SK-N-SH (cell line): Measurements from ENCODE around the gene EME2. TPM values are rescaled to one million over a fixed set of nuclear protein-coding genes. Genes with fewer than 3 reads are reported as not detected.

Experiments
- CTCF ChIA-PET: fragments of 300-600, 350-600 bp; formaldehyde crosslinking; extraction: SDS; loops from one replicate; lab custom pipeline; 2021; lab: Yijun Ruan, JAX
- POLR2A ChIA-PET: fragments of 350-600 bp; sonication (Branson Sonifier 250); formaldehyde crosslinking; extraction: SDS; loops from one replicate; lab custom pipeline; 2020; ENCODE audit warnings: antibody characterized with exemption, inconsistent platforms; lab: Yijun Ruan, JAX
- DNase-seq: peaks from one replicate; pipeline ENCODE4 v3.0.0; 2012
- H2AFZ ChIP-seq: fragments of 200-600 bp; sonication (generic); 2 replicates; pipeline ENCODE4 v1.8.1; 2016; ENCODE audit warnings: antibody characterized with exemption, mild to moderate bottlenecking, low read depth
- H3F3A ChIP-seq: fragments of 200-600 bp; sonication (generic); replicated peaks from 2 replicates; pipeline ENCODE3; 2016; ENCODE audit warnings: antibody characterized with exemption, mild to moderate bottlenecking; ENCODE audit not compliant: insufficient read depth
- H3K27ac ChIP-seq, 2 experiments: fragments of 200-500 bp in 1 of 2; fragments of 200-600 bp in 1 of 2; sonication (Bioruptor generic) in 1 of 2; sonication (generic), shearing (Covaris generic) in 1 of 2; 2 replicates each; pipeline versions ENCODE4 v1.5.1 to v1.6.1; 2014 to 2016; ENCODE audit warnings: low read depth in 2 of 2, inconsistent platforms in 1 of 2, low read length in 1 of 2, mild to moderate bottlenecking in 1 of 2, mixed read lengths in 1 of 2
- H3K27me3 ChIP-seq: fragments of 200-600 bp; sonication (generic), shearing (Covaris generic); 2 replicates; pipeline ENCODE4 v1.6.1; 2016; ENCODE audit warnings: mixed run types; ENCODE audit not compliant: insufficient read depth
- H3K36me3 ChIP-seq, 2 experiments: fragments of 200-500 bp in 1 of 2; fragments of 200-600 bp in 1 of 2; sonication (Bioruptor generic) in 1 of 2; sonication (generic) in 1 of 2; replicated peaks in 1 of 2; 2 replicates each; pipeline versions ENCODE3 to v1.5.1; 2014 to 2016; ENCODE audit warnings: low read length in 1 of 2, mild to moderate bottlenecking in 1 of 2; ENCODE audit not compliant: insufficient read depth in 2 of 2, control insufficient read depth in 1 of 2
- H3K4me1 ChIP-seq, 2 experiments: fragments of 200-500 bp in 1 of 2; fragments of 200-600 bp in 1 of 2; sonication (Bioruptor generic) in 1 of 2; sonication (generic), shearing (Covaris generic) in 1 of 2; 2 replicates each; pipeline versions ENCODE4 v1.5.1 to v1.6.1; 2014 to 2016; ENCODE audit warnings: low read depth in 1 of 2, low read length in 1 of 2, mixed run types in 1 of 2; ENCODE audit not compliant: insufficient read depth in 2 of 2, control insufficient read depth in 1 of 2
- H3K4me2 ChIP-seq: fragments of 200-600 bp; sonication (generic), shearing (Covaris generic); 2 replicates; pipeline ENCODE4 v1.6.1; 2017; ENCODE audit warnings: mixed run types
- H3K4me3 ChIP-seq, 2 experiments: fragments of 200-500 bp in 1 of 2; fragments of 200-600 bp in 1 of 2; sonication (Bioruptor generic) in 1 of 2; sonication (generic), shearing (Covaris generic) in 1 of 2; 2 replicates each; pipeline versions ENCODE4 v1.5.1 to v1.8.1; 2014 to 2016; ENCODE audit warnings: low read depth in 2 of 2, inconsistent platforms in 1 of 2, low read length in 1 of 2, mild to moderate bottlenecking in 1 of 2, mixed read lengths in 1 of 2, moderate library complexity in 1 of 2
- H3K79me2 ChIP-seq: fragments of 200-600 bp; sonication (generic); 2 replicates; pipeline ENCODE4 v1.8.1; 2017; ENCODE audit warnings: mild to moderate bottlenecking; ENCODE audit not compliant: insufficient read depth
- H3K9ac ChIP-seq: fragments of 200-600 bp; sonication (generic); 2 replicates; pipeline ENCODE4 v1.6.1; 2017; ENCODE audit warnings: mixed run types
- H3K9me2 ChIP-seq: fragments of 200-600 bp; sonication (generic); 2 replicates; pipeline ENCODE4 v1.6.1; 2017; ENCODE audit warnings: mixed run types
- H3K9me3 ChIP-seq: fragments of 200-600 bp; sonication (generic); 2 replicates; pipeline ENCODE4 v1.6.1; 2017; ENCODE audit warnings: mixed run types, mild to moderate bottlenecking, moderate library complexity
- H4K20me1 ChIP-seq: fragments of 200-600 bp; sonication (generic); 2 replicates; pipeline ENCODE4 v1.6.1; 2017; ENCODE audit warnings: mild to moderate bottlenecking, mixed run types; ENCODE audit not compliant: insufficient read depth
- CHD2 ChIP-seq: fragments of 150-350 bp; IDR thresholded peaks from 2 replicates; pipeline ENCODE4 v1.6.1; 2018; ENCODE audit warnings: low read length; ENCODE audit not compliant: partially characterized antibody
- EP300 ChIP-seq, 2 experiments: IDR thresholded peaks; 2 replicates each; pipeline versions ENCODE4 v1.4.0 to v1.6.1; 2012; ENCODE audit warnings: borderline replicate concordance in 1 of 2, low read depth in 1 of 2, low read length in 1 of 2
- GABPA ChIP-seq: IDR thresholded peaks from 2 replicates; pipeline ENCODE4 v1.4.0; 2012; ENCODE audit warnings: low read depth, mild to moderate bottlenecking
- POLR2AphosphoS5 ChIP-seq: IDR thresholded peaks from 2 replicates; pipeline ENCODE4 v1.6.1; 2012; ENCODE audit warnings: low read depth, low read length
- TEAD4 ChIP-seq: IDR thresholded peaks from 2 replicates; pipeline ENCODE4 v1.4.0; 2012; ENCODE audit warnings: mild to moderate bottlenecking, borderline replicate concordance; ENCODE audit not compliant: insufficient read depth
- whole genome bisulfite sequencing: methylation state at CpG from one replicate; pipeline ENCODE4 v1.1.6; 2017; ENCODE audit warnings: low lambda C conversion rate; 5-methylcytosine and 5-hydroxymethylcytosine counted together
- polyA plus RNA-seq, 3 experiments: library from polyadenylated mRNA; depleted of rRNA; stranded (reverse); fragments of >200 nt; gene quantifications; 2 replicates each; pipeline ENCODE4 v1.2.3, GENCODE V29; 2012
- TF ChIP-seq, protein P1 (sequence below): fragments of 200-600 bp; sonication (generic); IDR thresholded peaks from 2 replicates; pipeline ENCODE4 v1.6.1; 2017; ENCODE audit warnings: antibody characterized with exemption, mild to moderate bottlenecking, moderate library complexity
- TF ChIP-seq, protein P2 (sequence below): IDR thresholded peaks from 2 replicates; pipeline ENCODE4; 2012

Gene EME2
- polyA plus RNA-seq, 1 of the 3 experiments (the other 2 are of a cell fraction) = 10.1 TPM

DNA sequence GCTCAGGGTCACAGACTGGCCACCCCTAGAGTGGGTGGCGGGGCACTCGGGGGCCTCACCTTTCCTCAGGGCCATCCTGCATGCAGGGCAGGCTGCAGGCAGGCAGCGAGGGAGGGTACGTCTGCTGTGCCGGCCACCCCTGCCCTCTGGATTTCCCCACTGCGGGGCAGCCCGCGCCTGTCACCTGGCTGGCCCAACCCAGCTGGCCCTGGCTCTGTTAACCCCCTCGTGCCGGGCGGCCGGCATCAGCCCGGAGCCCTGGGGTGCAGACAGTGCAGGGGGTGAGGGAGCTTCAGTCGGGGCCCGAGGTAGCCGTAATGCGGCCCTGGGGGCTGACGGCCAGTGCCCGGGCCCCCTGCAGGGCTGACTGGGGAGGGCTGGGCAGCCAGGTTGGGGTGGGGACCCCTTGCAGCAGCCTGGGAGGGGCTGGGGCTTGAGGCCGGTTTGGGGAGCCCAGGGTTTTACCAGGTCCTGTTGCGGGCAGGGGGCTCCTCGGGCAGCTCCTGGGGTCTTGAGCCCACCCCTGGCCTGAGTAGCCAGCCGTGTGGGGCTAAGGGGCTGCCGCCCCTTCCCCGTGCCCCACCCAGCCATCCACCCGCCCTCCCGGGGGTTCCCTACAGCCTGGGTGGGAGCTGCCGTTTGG, 21.1 kb downstream of the EME2 start, which contains the start of gene IGFALS:
IGFALS (minus strand) TSS at position 128 of the 643 bp plus-strand sequence; CDS start at position 75, 53 bp downstream.
- H4K20me1 ChIP-seq = no peaks in the 10 kb centered on the region
- no peaks in the 10 kb centered on the region for H3F3A ChIP-seq
- no peak within 1 kb of the TSS for H2AFZ ChIP-seq
- no peak for DNase-seq
- POLR2A ChIA-PET = no interaction called here
- CTCF ChIA-PET = interaction anchor here (1.4 kb wide), 1 partner anchor 10 kb away, joined by 5 read pairs; no protein-coding TSS in a partner anchor
- H3K27ac ChIP-seq = no peak within 1 kb of the TSS; a peak in 1 of 4 replicates
- WGBS = 86% methylated on average over 8 of the region's 28 CpGs
- no peaks in the 10 kb centered on the region; a peak in 1 of 4 replicates for H3K4me1 ChIP-seq
- peaks cover 0 to 22% of the 10 kb centered on the region in 2 experiments for H3K36me3 ChIP-seq
- H3K4me2 ChIP-seq = no peak within 1 kb of the TSS
- H3K27me3 ChIP-seq = no peaks in the 10 kb centered on the region
- H3K9me2 ChIP-seq = no peaks in the 10 kb centered on the region
- TF ChIP-seq CHD2 (no peak), TEAD4 (no peak)
- H3K9me3 ChIP-seq = no peaks in the 10 kb centered on the region
- no peaks in the 10 kb centered on the region for H3K79me2 ChIP-seq
- H3K9ac ChIP-seq = no peak within 1 kb of the TSS
- no peak within 1 kb of the TSS for H3K4me3 ChIP-seq

DNA sequence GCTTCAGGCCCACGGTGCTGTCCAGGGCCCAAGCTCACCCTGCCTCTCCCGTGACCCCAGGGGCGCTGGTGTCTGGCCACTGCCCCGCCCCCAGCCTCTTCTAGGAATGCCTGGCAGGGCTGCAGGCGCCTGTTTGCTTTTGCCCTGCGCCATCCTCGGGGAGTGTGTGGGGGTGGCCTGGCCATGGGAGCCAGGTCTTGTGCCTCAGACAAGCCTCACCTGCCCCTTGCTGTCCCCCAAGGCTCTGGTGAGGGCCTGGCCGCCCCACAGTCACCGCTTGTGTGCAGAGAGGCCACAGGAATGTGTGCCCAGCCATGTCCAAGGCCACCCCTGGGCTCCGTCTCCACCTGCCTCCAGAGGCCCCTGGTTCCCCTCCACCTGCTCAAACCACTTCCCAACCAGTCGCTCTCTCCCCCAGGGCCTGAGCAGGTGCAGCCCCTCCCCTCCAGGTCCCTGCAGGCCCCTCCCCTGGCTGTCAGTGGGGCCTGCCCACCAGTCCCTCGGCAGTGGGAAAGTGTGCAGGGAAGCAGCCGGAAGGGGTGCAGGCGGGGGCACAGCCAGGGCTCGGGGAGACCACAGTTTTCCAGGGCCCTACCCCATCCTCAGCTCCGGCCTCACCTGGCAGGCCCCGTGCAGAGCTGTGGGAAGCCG, 21.7 kb downstream of the EME2 start:
- Histone ChIP-seq H3K9ac (no peak overlapping the region), H3F3A (no peaks in the 10 kb centered on the region), H3K36me3 (peaks cover 0 to 16% of the 10 kb centered on the region in 2 experiments), H4K20me1 (no peaks in the 10 kb centered on the region), H3K4me1 (no peaks in the 10 kb centered on the region; a peak in 1 of 4 replicates), H2AFZ (no peak overlapping the region), H3K4me3 (no peak overlapping the region), H3K9me2 (no peaks in the 10 kb centered on the region), H3K27me3 (no peaks in the 10 kb centered on the region), H3K27ac (no peak overlapping the region; a peak in 1 of 4 replicates), H3K4me2 (no peak overlapping the region), H3K79me2 (no peaks in the 10 kb centered on the region), H3K9me3 (no peaks in the 10 kb centered on the region)
- ChIA-PET CTCF (no interaction called here), POLR2A (interaction anchor here (0.7 kb wide), 1 partner anchor 51 kb away, joined by 3 read pairs; no protein-coding TSS in a partner anchor)
- TF ChIP-seq GABPA = no peak
- TF ChIP-seq, protein P1, sequence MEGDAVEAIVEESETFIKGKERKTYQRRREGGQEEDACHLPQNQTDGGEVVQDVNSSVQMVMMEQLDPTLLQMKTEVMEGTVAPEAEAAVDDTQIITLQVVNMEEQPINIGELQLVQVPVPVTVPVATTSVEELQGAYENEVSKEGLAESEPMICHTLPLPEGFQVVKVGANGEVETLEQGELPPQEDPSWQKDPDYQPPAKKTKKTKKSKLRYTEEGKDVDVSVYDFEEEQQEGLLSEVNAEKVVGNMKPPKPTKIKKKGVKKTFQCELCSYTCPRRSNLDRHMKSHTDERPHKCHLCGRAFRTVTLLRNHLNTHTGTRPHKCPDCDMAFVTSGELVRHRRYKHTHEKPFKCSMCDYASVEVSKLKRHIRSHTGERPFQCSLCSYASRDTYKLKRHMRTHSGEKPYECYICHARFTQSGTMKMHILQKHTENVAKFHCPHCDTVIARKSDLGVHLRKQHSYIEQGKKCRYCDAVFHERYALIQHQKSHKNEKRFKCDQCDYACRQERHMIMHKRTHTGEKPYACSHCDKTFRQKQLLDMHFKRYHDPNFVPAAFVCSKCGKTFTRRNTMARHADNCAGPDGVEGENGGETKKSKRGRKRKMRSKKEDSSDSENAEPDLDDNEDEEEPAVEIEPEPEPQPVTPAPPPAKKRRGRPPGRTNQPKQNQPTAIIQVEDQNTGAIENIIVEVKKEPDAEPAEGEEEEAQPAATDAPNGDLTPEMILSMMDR = no peak
- no peak for TF ChIP-seq EP300 (IDR thresholded peaks at IDR 0.05; ENCODE audit: borderline replicate concordance in 1 of 2, low read depth in 1 of 2, low read length in 1 of 2)
- TF ChIP-seq, protein P2, sequence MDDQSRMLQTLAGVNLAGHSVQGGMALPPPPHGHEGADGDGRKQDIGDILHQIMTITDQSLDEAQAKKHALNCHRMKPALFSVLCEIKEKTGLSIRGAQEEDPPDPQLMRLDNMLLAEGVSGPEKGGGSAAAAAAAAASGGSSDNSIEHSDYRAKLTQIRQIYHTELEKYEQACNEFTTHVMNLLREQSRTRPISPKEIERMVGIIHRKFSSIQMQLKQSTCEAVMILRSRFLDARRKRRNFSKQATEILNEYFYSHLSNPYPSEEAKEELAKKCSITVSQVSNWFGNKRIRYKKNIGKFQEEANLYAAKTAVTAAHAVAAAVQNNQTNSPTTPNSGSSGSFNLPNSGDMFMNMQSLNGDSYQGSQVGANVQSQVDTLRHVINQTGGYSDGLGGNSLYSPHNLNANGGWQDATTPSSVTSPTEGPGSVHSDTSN = no peak
- no peak for TF ChIP-seq POLR2AphosphoS5
- TF ChIP-seq CHD2 = no peak
- no peak for DNase-seq
- 89% methylated on average over 6 of the region's 18 CpGs for WGBS
